ENCODE measurements around the gene MYMX. TPM values are rescaled to one million over a fixed set of nuclear protein-coding genes. Genes with fewer than 3 reads are reported as not detected.

MYMX gene
- not detected in 2 replicates for total RNA-seq

GRCh38 chr6:44216677-44217331 lies at the start of gene MYMX:
Gene MYMX, plus strand, starts transcription at chr6:44216926. Its CDS starts 546 bp downstream, at chr6:44217472.

GRCh38 chr6:44223319-44224028 lies 6.7 kb downstream of the MYMX start, which contains the start of gene SLC29A1:
Gene SLC29A1, plus strand, starts transcription at chr6:44223595. Its CDS starts 3,719 bp downstream, at chr6:44227314.

GRCh38 chr6:44246663-44247337 lies 30.1 kb downstream of the MYMX start, which contains the start of gene HSP90AB1:
Gene HSP90AB1, plus strand, starts transcription at chr6:44247101. Its CDS starts 1,529 bp downstream, at chr6:44248630.

GRCh38 chr6:44257025-44257752 lies 40.5 kb downstream of the MYMX start, which contains the start of gene SLC35B2:
Gene SLC35B2, minus strand, starts transcription at chr6:44257528. Its CDS starts 118 bp downstream, at chr6:44257410.

GRCh38 chr6:44265007-44265721 lies 48.4 kb downstream of the MYMX start, which contains the start of gene NFKBIE:
Gene NFKBIE, minus strand, starts transcription at chr6:44265551. Its CDS starts 205 bp downstream, at chr6:44265346.

Other genes starting within 250 kb of the MYMX start
- 34.4 and 43.9 TPM in 2 replicates for gene MRPL14, start 89.5 kb upstream of the MYMX start, total RNA-seq
- 19.4 and 21.5 TPM in 2 replicates for gene TMEM63B, start 89.4 kb upstream of the MYMX start, total RNA-seq
- 0.13 and 0.25 TPM in 2 replicates for gene CAPN11, start 58.1 kb upstream of the MYMX start, total RNA-seq
- 19.0 and 19.1 TPM in 2 replicates for gene SLC29A1, start 6.7 kb downstream of the MYMX start, total RNA-seq
- gene HSP90AB1, start 30.2 kb downstream of the MYMX start, total RNA-seq = 370 and 374 TPM in 2 replicates
- gene SLC35B2, start 40.6 kb downstream of the MYMX start, total RNA-seq = 95.3 and 107 TPM in 2 replicates
- gene NFKBIE, start 48.6 kb downstream of the MYMX start, total RNA-seq = 2.6 and 3.6 TPM in 2 replicates
- under 0.01 TPM in 1 of 2 replicates, not detected in the other for gene TMEM151B, start 53.5 kb downstream of the MYMX start, total RNA-seq
- 7.4 and 11.1 TPM in 2 replicates for gene AARS2, start 96.4 kb downstream of the MYMX start, total RNA-seq
- gene SPATS1, start 125.7 kb downstream of the MYMX start, total RNA-seq = not detected in 2 replicates
- gene CDC5L, start 170.8 kb downstream of the MYMX start, total RNA-seq = 21.8 and 22.4 TPM in 2 replicates